HCT116 (cell line): Measurements from ENCODE around the gene ABRACL. TPM values are rescaled to one million over a fixed set of nuclear protein-coding genes. Genes with fewer than 3 reads are reported as not detected.

Source experiments
- ATAC-seq: fragments of 200-7000 bp; cut with Tn5 transposase; 2 replicates; pipeline ENCODE4 v1.9.1; 2020; ENCODE audit warnings: mild to moderate bottlenecking, moderate library complexity
- BruUV-seq: library from RNA; stranded (reverse); fragments of 400-500 nt; replicated peaks from 2 replicates; lab custom pipeline; 2021; lab: Mats Ljungman, UMichigan
- CTCF ChIA-PET: fragments of 300-600 bp; sonication (Branson Sonifier 250); formaldehyde crosslinking; loops from one replicate; lab custom pipeline; 2021; ENCODE audit warnings: antibody characterized with exemption; lab: Charles Lee
- POLR2A ChIA-PET: fragments of 300-600, 350-600 bp; sonication (Branson Sonifier 250); formaldehyde crosslinking; loops from one replicate; lab custom pipeline; 2021; ENCODE audit warnings: antibody characterized with exemption; lab: Charles Lee
- RAD21 ChIA-PET, 2 experiments: fragments of 300-600 bp; sonication (Branson Sonifier 250); formaldehyde crosslinking; loops; one replicate each; lab custom pipeline; 2023; ENCODE audit warnings: low total read pairs in 2 of 2; ENCODE audit not compliant: uncharacterized antibody in 2 of 2, unreplicated experiment in 2 of 2, low non-redundant PET in 1 of 2; lab: Charles Lee
- DNase-seq: peaks from one replicate; pipeline ENCODE4 v3.0.0-alpha.2; 2010; ENCODE audit warnings: low read depth, low spot score
- H2AFZ ChIP-seq: fragments of 200-600 bp; shearing (Covaris generic), sonication (generic); 2 replicates; pipeline ENCODE4 v1.6.1; 2017; ENCODE audit warnings: low read depth, mixed run types, mixed read lengths, antibody characterized with exemption, low read length; ENCODE audit not compliant: poor library complexity, severe bottlenecking
- H3K27ac ChIP-seq: 2 replicates; pipeline ENCODE4 v1.5.1; 2012; ENCODE audit warnings: low read depth, low read length
- H3K27me3 ChIP-seq: fragments of 200-600 bp; sonication (generic); 2 replicates; pipeline ENCODE4 v1.6.1; 2016; ENCODE audit warnings: mixed run types, low read length, mixed read lengths; ENCODE audit not compliant: insufficient read depth
- H3K36me3 ChIP-seq, 2 experiments: fragments of 200-500 bp in 1 of 2; fragments of 200-600 bp in 1 of 2; sonication (Bioruptor generic) in 1 of 2; sonication (generic) in 1 of 2; 2 replicates each; pipeline versions ENCODE4 v1.5.1 to v1.6.1; 2014 to 2016; ENCODE audit warnings: low read length in 2 of 2, inconsistent platforms in 1 of 2, mixed read lengths in 1 of 2, mixed run types in 1 of 2; ENCODE audit not compliant: insufficient read depth in 2 of 2, control insufficient read depth in 1 of 2
- H3K4me1 ChIP-seq, 2 experiments: fragments of 200-600 bp in 1 of 2; sonication (generic) in 1 of 2; 2 replicates each; pipeline versions ENCODE4 v1.5.1 to v1.6.1; 2012 to 2017; ENCODE audit warnings: low read length in 2 of 2, inconsistent platforms in 1 of 2, mild to moderate bottlenecking in 1 of 2, mixed read lengths in 1 of 2, mixed run types in 1 of 2, moderate library complexity in 1 of 2; ENCODE audit not compliant: insufficient read depth in 2 of 2, control insufficient read depth in 1 of 2
- H3K4me2 ChIP-seq: fragments of 200-600 bp; sonication (generic); 2 replicates; pipeline ENCODE4 v1.6.1; 2017; ENCODE audit warnings: mixed run types, low read length, mixed read lengths
- H3K4me3 ChIP-seq, 2 experiments: fragments of 200-600 bp in 1 of 2; sonication (generic) in 1 of 2; replicated peaks in 1 of 2; 2 replicates each; pipeline ENCODE4 v1.5.1; 2011 to 2016; ENCODE audit warnings: low read length in 2 of 2, control low read depth in 1 of 2, low read depth in 1 of 2, mild to moderate bottlenecking in 1 of 2, mixed read lengths in 1 of 2, mixed run types in 1 of 2
- H3K79me2 ChIP-seq: fragments of 200-600 bp; sonication (generic); 2 replicates; pipeline ENCODE4 v1.6.1; 2017; ENCODE audit warnings: mild to moderate bottlenecking, mixed run types, low read length, moderate library complexity, mixed read lengths; ENCODE audit not compliant: insufficient read depth
- H3K9ac ChIP-seq: fragments of 200-600 bp; sonication (generic); 2 replicates; pipeline ENCODE4 v1.6.1; 2016; ENCODE audit warnings: low read length, mixed read lengths
- H3K9me2 ChIP-seq: fragments of 200-600 bp; sonication (generic), shearing (Covaris generic); 2 replicates; pipeline ENCODE4 v1.6.1; 2017; ENCODE audit warnings: mixed run types, mild to moderate bottlenecking, moderate library complexity; ENCODE audit not compliant: insufficient read depth
- H3K9me3 ChIP-seq, 2 experiments: fragments of 200-500 bp in 1 of 2; fragments of 200-600 bp in 1 of 2; sonication (Bioruptor generic) in 1 of 2; sonication (generic) in 1 of 2; 2 replicates each; pipeline ENCODE4 v1.6.1; 2014 to 2017; ENCODE audit warnings: low read length in 2 of 2, mixed read lengths in 2 of 2, inconsistent platforms in 1 of 2, low read depth in 1 of 2, mild to moderate bottlenecking in 1 of 2, mixed run types in 1 of 2, moderate library complexity in 1 of 2; ENCODE audit not compliant: control insufficient read depth in 1 of 2, insufficient read depth in 1 of 2
- H4K20me1 ChIP-seq: fragments of 200-600 bp; sonication (generic), shearing (Covaris generic); 2 replicates; pipeline ENCODE4 v1.6.1; 2017; ENCODE audit warnings: mixed run types, mild to moderate bottlenecking, moderate library complexity; ENCODE audit not compliant: insufficient read depth
- CBX3 ChIP-seq: IDR thresholded peaks from 2 replicates; pipeline ENCODE4 v1.6.1; 2012; ENCODE audit warnings: low read depth
- EGR1 ChIP-seq: IDR thresholded peaks from 2 replicates; pipeline ENCODE4 v1.6.1; 2012; ENCODE audit warnings: low read depth
- ELF1 ChIP-seq: IDR thresholded peaks from 2 replicates; pipeline ENCODE4 v1.6.1; 2012; ENCODE audit warnings: low read depth, borderline replicate concordance
- EZH2phosphoT487 ChIP-seq: fragments of 200-600 bp; IDR thresholded peaks from 2 replicates; pipeline ENCODE4 v1.6.1; 2018; ENCODE audit warnings: antibody characterized with exemption, borderline replicate concordance
- FOSL1 ChIP-seq: IDR thresholded peaks from 2 replicates; pipeline ENCODE4 v1.6.1; 2012; ENCODE audit warnings: low read depth
- JUND ChIP-seq: IDR thresholded peaks from 2 replicates; pipeline ENCODE4 v1.6.1; 2012
- POLR2A ChIP-seq: IDR thresholded peaks from 2 replicates; pipeline ENCODE4 v1.7.0; 2011; ENCODE audit warnings: borderline replicate concordance; ENCODE audit not compliant: insufficient read depth, insufficient read length; ENCODE audit errors: extremely low read depth
- POLR2AphosphoS5 ChIP-seq: IDR thresholded peaks from 2 replicates; pipeline ENCODE4 v1.6.1; 2011; ENCODE audit warnings: mild to moderate bottlenecking, low read depth, low read length, moderate library complexity
- RAD21 ChIP-seq: IDR thresholded peaks from 2 replicates; pipeline ENCODE4 v1.6.1; 2012; ENCODE audit warnings: low read depth, mild to moderate bottlenecking
- REST ChIP-seq: IDR thresholded peaks from 2 replicates; pipeline ENCODE4 v1.6.1; 2012; ENCODE audit warnings: low read depth
- SRF ChIP-seq: IDR thresholded peaks from 2 replicates; pipeline ENCODE4 v1.6.1; 2012; ENCODE audit warnings: low read depth
- TCF7L2 ChIP-seq: IDR thresholded peaks from 2 replicates; pipeline ENCODE4 v1.7.0; 2011; ENCODE audit warnings: borderline replicate concordance, inconsistent platforms; ENCODE audit not compliant: insufficient read depth, insufficient read length; ENCODE audit errors: extremely low read depth
- YY1 ChIP-seq: IDR thresholded peaks from 2 replicates; pipeline ENCODE4 v1.6.1; 2011; ENCODE audit warnings: low read length, low read depth, moderate library complexity, mild to moderate bottlenecking; ENCODE audit not compliant: insufficient replicate concordance; ENCODE audit errors: extremely low read depth
- ZFX ChIP-seq: fragments of 450-650 bp; IDR thresholded peaks from 2 replicates; pipeline ENCODE4 v1.6.1; 2017
- intact Hi-C: fragments of 100-400 bp; cut with micrococcal nuclease; formaldehyde crosslinking; loops from 2 replicates; pipeline ENCODE4 v1.10.0; 2022
- total RNA-seq: library from RNA; stranded (reverse); gene quantifications from one replicate; pipeline ENCODE4 v1.2.1, GENCODE V29; 2021; ENCODE audit not compliant: unreplicated experiment
- TF ChIP-seq, protein P1 (sequence below): IDR thresholded peaks from 2 replicates; pipeline ENCODE4 v1.6.1; 2011; ENCODE audit warnings: mild to moderate bottlenecking, low read length, moderate library complexity; ENCODE audit not compliant: insufficient replicate concordance; ENCODE audit errors: extremely low read depth

ABRACL gene
- total RNA-seq, 1 experiment from 2014 or later: 47.4 TPM

- no peaks in the 10 kb centered on the region for H3K36me3 ChIP-seq
- RAD21 ChIA-PET: no interaction called here
- no peak overlapping the region for H3K9ac ChIP-seq
- H3K4me2 ChIP-seq: no peak overlapping the region
- CTCF ChIA-PET: no interaction called here
- DNase-seq (no peak), ATAC-seq (no peak)
- no peak for TF ChIP-seq CBX3
- TF ChIP-seq TCF7L2: no peak
- no peak for TF ChIP-seq POLR2A
- TF ChIP-seq, protein P1, sequence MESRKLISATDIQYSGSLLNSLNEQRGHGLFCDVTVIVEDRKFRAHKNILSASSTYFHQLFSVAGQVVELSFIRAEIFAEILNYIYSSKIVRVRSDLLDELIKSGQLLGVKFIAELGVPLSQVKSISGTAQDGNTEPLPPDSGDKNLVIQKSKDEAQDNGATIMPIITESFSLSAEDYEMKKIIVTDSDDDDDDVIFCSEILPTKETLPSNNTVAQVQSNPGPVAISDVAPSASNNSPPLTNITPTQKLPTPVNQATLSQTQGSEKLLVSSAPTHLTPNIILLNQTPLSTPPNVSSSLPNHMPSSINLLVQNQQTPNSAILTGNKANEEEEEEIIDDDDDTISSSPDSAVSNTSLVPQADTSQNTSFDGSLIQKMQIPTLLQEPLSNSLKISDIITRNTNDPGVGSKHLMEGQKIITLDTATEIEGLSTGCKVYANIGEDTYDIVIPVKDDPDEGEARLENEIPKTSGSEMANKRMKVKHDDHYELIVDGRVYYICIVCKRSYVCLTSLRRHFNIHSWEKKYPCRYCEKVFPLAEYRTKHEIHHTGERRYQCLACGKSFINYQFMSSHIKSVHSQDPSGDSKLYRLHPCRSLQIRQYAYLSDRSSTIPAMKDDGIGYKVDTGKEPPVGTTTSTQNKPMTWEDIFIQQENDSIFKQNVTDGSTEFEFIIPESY: no peak
- no peak for TF ChIP-seq FOSL1
- TF ChIP-seq POLR2AphosphoS5: no peak
- TF ChIP-seq SRF: no peak
- no peak for TF ChIP-seq ELF1
- TF ChIP-seq JUND: no peak
- TF ChIP-seq REST: no peak
- TF ChIP-seq EGR1: no peak
- no peak for TF ChIP-seq EZH2phosphoT487
- no peak for TF ChIP-seq RAD21
- no peak for TF ChIP-seq YY1
- no peak for TF ChIP-seq ZFX
- BruUV-seq: no TSS peak
- no peaks in the 10 kb centered on the region for H3K27me3 ChIP-seq
- H3K4me1 ChIP-seq: no peaks in the 10 kb centered on the region
- no peak overlapping the region for H3K4me3 ChIP-seq
- H3K9me3 ChIP-seq: no peaks in the 10 kb centered on the region
- H3K9me2 ChIP-seq: no peaks in the 10 kb centered on the region
- no peak overlapping the region for H2AFZ ChIP-seq
- intact Hi-C loops: no loop called here
- POLR2A ChIA-PET: no interaction called here
- no peak overlapping the region for H3K27ac ChIP-seq
- H4K20me1 ChIP-seq: no peaks in the 10 kb centered on the region
- H3K79me2 ChIP-seq: no peaks in the 10 kb centered on the region
Measured at GRCh38 chr6:139007428-139007827, 21.1 kb upstream of the ABRACL start.
